Suppressor macrophage treated with lipopolysaccharide for 1 hour (primary cell): ENCODE measurements around the gene GRIA1.

ENCODE experiments used
- DNase-seq, 3 donors: peaks; one replicate each; pipeline ENCODE4 v3.0.0-alpha.2; 2020 to 2022

Gene GRIA1

GRCh38 chr5:153617190-153617589, 126.7 kb downstream of the GRIA1 start:
- DNase-seq: no peak

DNA sequence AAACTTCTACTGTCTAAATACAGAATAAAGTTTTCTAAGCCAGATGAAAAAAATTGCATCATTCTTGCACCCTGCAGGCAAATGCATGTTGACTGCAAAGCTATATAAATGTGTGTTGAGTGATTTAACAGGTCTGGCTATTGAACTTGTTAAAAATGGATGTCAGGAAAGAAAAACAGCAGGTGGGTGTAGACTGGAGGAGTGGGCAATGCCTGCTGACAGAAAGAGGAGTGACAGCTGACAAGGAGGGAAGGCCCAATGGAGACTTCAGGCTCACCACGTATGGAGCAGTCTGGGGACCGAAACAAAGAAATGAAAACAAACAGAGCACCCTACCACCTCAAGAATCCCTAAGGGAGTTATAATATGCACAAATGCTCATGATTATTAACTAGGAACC, 127.8 kb downstream of the GRIA1 start:
- no peak for DNase-seq

DNA sequence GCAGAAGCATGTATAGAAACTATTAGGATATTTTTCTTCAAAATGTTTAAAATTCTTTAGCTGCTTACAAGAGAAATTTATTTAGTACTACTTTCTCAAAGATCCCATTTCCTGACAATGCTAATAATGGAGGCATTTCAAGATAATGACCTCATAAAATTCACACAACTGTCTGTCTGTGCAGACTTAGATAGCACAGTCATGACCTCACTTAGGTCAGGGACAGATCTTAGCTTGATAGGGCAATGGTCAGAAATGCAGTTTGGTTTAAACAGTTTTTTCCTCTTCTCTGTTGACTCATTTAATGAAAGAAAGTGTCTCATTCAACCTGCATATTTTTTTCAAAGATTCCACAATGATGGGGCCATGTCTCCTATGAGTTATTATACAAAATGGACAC, 128.4 kb downstream of the GRIA1 start:
- DNase-seq: no peak

GRCh38 chr5:153619771-153620170, 129.3 kb downstream of the GRIA1 start:
- DNase-seq: peak in 1 of 3 donors; percentile 3

DNA sequence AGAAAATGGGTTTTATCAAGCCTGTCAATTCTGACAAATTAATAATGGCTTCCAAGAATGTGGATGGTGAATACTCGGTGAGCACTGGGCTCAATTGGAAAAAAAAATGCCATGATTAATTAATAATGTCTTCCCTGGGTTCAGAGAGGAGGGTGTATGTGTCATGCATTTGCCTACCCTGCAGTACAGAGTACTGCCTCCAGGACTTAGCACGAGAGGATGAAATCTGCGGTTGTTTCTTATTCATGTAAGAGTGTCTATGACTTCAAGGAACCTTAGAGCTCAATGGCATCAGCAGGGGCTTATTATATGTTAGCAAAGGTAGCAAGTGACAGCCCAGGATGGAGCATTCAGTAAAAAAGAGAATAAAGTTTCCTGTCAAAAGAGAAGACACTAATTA, 132.7 kb downstream of the GRIA1 start:
- DNase-seq: no peak

DNA sequence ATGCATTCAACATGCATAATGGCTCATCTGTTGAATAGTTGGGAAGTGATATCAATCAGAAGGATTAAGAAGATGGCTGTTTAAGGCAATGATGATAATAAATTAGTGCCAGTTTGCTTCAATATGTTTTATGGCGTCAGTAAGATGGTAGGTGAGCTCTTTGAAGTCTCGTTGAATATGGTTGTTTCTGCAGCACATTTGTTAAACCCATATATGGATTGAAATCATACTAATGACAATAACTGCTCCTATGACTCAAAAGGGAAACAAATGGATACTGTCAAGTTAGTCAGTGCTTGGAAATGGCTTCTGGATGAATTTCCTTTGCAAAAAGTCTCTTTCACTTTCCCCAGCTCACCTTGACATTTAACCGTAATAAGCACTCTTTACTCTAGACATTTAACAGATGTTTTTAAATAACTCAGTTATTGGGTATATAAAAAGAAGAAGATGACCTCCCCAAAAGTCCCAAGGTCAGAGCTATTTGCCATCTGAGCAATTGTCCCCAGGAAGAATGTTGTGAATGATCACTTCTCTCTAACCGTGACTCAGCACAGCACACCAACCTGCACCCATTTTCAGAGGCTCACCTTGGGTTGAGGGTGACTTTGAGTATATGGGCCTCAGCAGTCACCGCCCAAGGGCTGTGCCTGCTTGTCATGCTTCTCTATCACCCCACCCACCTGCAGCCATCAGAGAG, 133.4 kb downstream of the GRIA1 start:
- DNase-seq: no peak

DNA sequence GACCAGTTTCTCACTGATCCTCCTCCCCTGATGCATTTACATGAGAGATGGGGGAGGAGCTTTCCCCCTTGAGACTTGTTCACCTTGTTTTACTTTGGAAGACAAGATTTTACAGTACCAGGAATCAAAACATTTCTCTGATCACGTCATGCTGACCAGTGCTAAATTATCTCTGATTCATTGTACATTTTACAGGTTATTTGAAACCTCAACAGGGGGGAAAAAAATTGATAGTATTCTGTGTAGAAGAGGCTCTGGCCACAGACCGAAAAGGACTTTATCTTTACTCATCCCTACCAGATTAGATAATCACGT, 133.9 kb downstream of the GRIA1 start:
- DNase-seq: no peak

GRCh38 chr5:153625826-153626354, 135.4 kb downstream of the GRIA1 start:
- no peak for DNase-seq

DNA sequence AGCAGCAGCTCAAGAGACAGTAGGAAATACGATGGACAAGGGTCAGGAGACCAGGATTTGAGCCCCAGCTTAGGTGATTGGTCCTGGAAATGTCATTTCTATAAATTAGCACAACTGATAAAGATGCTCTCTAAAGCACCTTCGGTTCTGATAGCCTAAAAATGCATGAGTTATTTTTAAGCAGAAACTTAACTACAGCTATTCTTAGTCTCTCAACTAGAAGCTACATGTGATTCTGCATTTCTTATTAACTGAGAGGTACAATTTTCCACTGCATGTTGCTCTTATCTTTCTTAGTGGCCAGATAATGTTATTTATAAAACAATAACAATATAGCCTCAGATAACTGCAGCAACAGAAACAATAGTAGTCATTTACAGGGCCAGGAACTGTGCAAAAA, 136.4 kb downstream of the GRIA1 start:
- no peak for DNase-seq

DNA sequence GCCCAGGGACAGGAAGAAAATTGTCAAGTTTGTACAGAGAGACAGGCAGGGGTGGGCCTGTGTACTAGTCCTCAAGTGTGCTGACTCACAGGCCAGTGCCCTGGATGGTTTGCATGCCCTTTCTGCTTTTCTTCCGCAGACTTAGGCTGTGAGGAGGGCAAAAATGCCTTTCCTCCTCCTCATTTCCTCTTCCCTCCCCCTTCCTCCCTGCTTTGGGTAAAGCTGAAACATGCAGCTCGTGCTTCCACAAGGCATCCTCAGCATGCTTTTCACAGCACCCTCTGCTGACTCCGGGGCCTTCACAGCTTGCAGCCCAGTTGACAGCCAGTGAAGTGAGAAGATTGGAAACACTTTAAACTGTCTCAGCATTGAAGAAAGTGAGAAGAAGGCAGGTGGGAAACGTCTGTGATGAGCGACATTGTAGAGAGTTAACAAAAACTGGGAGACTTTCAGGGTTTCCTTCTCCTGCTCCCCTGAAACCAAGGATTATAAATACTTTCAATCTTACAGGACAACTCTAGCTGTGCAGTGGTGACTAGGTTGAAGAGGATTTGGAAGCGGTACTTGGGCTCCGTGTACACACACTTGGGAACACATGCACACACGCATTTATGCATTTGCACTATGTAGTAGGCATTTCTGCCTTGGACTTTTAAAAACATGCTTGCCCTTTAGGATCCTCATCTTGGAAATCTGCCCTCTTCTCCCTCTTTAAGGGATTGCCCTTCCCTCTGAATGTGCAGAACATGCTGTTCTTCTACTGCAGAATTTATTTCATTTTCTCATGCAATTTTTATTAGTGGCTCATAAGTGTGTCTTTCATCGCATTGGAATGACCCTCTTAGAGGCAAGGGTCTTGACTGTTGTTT, 138.8 kb downstream of the GRIA1 start:
- DNase-seq: no peak

GRCh38 chr5:153630546-153630945, 140.1 kb downstream of the GRIA1 start:
- no peak for DNase-seq

DNA sequence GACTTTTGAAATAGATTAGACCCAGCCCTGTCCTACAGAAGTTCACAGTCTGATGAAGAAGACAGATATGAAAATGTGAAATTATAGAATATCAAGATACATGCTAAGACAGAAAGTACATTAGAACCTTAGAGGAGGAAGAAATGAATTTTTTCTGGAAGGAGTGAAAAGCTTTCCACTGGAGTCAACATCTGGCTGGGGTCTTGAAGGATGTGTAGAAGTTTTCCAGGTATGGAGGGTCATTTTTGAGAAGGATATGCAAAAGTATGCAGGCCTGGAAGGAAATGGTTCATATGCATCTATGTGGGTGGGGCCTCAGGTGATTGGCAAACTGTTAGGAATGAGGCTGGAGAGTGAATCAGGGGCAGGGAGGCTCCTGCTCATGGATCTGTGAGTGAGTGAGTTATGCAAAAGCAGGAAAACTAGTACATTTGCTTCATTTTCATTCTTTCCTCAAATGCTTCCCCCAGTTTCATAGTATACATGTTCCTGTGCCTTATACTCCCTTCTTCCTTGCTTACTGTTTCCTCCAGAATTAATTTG, 142.3 kb downstream of the GRIA1 start:
- no peak for DNase-seq

- no peak for DNase-seq
These were observed 146.4 kb downstream of the GRIA1 start for GRCh38 chr5:153636670-153637451.

DNA sequence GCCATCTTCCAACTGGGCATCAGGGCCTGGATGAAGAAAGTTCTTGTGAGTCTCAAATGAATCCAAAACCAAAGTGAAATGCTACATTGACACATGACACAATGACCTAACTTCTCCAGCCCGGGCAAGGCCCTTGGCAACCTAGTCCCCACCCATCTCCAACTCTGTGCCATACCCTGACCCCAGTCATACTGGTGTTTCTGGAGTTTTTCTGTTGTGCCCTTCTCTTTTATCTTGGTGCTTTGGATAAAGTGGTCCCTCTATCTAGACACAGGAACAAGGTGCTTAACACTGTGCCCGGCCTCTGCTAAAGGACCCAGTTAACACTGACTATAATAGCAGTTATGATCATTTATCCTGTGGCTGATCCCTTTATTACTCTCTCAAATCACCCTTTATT, 149.8 kb downstream of the GRIA1 start:
- no peak for DNase-seq

GRCh38 chr5:153641183-153641688, 150.8 kb downstream of the GRIA1 start:
- DNase-seq: no peak

DNA sequence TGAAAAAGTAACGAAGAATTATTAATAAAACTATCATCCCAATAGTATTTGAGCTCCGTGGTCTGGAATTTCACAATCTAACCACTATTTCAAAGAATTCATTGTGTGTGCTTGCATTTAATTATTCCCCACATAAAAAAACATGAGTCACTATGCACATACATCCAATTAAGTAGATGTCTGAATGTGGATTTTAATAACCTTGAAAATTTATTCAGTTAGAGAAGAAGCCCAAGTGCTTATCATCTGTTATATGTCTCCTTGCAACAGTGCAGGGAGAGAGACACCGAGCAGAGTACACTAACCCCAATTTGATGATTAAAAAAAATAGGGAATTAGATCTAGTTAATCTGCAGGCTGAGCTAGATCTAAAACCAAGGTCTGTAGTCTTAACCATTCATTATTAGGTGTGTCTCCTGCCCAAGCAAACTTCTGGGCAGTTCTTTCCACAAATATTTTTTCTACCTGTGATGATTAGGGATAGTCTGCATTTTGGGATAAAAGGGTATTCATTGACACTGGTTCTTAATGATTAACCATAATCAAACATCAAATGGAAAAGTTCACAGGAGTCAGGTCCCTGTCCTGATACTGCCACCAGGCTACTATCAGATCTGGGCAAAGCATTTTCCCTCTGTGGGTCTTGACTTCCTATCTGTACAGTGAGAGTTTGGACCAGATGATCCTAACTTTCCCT, 164.2 kb downstream of the GRIA1 start:
- DNase-seq: no peak

- DNase-seq: no peak
These were observed 164.7 kb downstream of the GRIA1 start for GRCh38 chr5:153655201-153655510.

- no peak for DNase-seq
These were observed 167.7 kb downstream of the GRIA1 start for GRCh38 chr5:153658149-153658548.

GRCh38 chr5:153658606-153659005, 168.1 kb downstream of the GRIA1 start:
- no peak for DNase-seq

- DNase-seq: no peak
These were observed 168.7 kb downstream of the GRIA1 start for GRCh38 chr5:153659039-153659736.

- DNase-seq: no peak
These were observed 170.4 kb downstream of the GRIA1 start for GRCh38 chr5:153660919-153661318.

- DNase-seq: no peak
These were observed 171.4 kb downstream of the GRIA1 start for GRCh38 chr5:153661897-153662296.
